ENCODE measurements around the gene SPON1. TPM values are rescaled to one million over a fixed set of nuclear protein-coding genes. Genes with fewer than 3 reads are reported as not detected.
A peak's percentile ranks its signal among the peaks of the same experiment; 100 is the strongest.

SPON1 gene
- total and polyA plus RNA-seq, 2 donors (not counting 1 experiment from before 2014, with no cell fraction given) = 0.30 TPM; not detected in 1

DNA sequence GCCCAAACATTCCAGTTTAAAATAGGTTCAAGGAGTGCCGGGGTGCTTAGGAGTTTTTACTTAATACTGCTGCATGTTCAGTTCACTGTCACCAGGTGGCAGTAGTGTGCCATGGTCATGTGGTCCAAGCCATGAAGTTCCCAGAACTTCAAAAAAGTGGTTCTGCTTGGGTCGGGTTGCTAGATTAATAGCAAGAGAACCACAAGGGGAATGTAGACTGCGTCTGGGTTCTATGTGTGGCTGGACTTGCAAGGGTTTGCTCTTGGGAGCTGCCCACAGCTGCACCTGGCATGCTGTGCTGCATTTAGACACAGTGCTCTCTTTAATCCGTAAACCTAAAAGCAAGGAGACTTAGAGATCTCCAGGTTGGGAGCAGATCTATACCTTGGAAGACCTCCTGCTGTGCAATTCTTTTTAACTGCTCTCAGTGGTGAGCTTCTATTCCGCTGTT is 6.5 kb upstream of the SPON1 start:
- H3K9me3 Mint-ChIP-seq (ENCODE audit: insufficient read depth) = no peaks in the 10 kb centered on the region
- Histone ChIP-seq H3K79me2 (ENCODE audit: control insufficient read depth, insufficient read depth, low read length) (no peaks in the 10 kb centered on the region), H3K27me3 (replicated peaks in 1 of 4; ENCODE audit: control extremely low read depth in 1 of 4, control insufficient read depth in 3 of 4, insufficient read depth in 4 of 4, low read length in 3 of 4) (peaks cover 0 to 33% (median 20%) of the 10 kb centered on the region in 4 experiments), H2AFZ (ENCODE audit: insufficient read depth, low read depth, low read length, poor library complexity, severe bottlenecking) (no peak overlapping the region), H3K4me2 (replicated peaks; ENCODE audit: low read depth, low read length, poor library complexity, severe bottlenecking) (no peak overlapping the region), H4K20me1 (ENCODE audit: control insufficient read depth, insufficient read depth, low read length, poor library complexity, severe bottlenecking) (no peaks in the 10 kb centered on the region), H3K4me1 (ENCODE audit: control insufficient read depth in 2 of 2, insufficient read depth in 2 of 2, low read length in 2 of 2) (no peaks in the 10 kb centered on the region), H3K36me3 (replicated peaks in 1 of 2; ENCODE audit: control extremely low read depth in 1 of 2, control insufficient read depth in 1 of 2, extremely low read depth in 1 of 2, insufficient read depth in 2 of 2, low read length in 1 of 2) (no peaks in the 10 kb centered on the region), H3K9ac (ENCODE audit: low read length) (no peak overlapping the region), H3K4me3 (ENCODE audit: control extremely low read depth in 1 of 5, extremely low read depth in 1 of 5, insufficient read depth in 1 of 5, low read depth in 2 of 5, low read length in 4 of 5) (no peak overlapping the region), H3K9me3 (ENCODE audit: control extremely low read depth in 1 of 3, control insufficient read depth in 2 of 3, insufficient read depth in 1 of 3, low read length in 2 of 3) (no peaks in the 10 kb centered on the region), H3K27ac (ENCODE audit: low read length in 2 of 2) (no peak overlapping the region)
- peaks cover 38% of the 10 kb centered on the region for H3K27me3 Mint-ChIP-seq
- TF ChIP-seq EZH2 (IDR thresholded peaks at IDR 0.05; ENCODE audit: borderline replicate concordance, insufficient read depth, low read depth, low read length, poor library complexity, severe bottlenecking) = no peak
- peak; percentile 91 for TF ChIP-seq CTCF (IDR thresholded peaks at IDR 0.05)
- ATAC-seq (ENCODE audit: low read depth) (peak; percentile 66), DNase-seq (peak; percentile 79)
- ChIA-PET CTCF (interaction anchor here (0.6 to 7.0 kb wide), 13 partner anchors 9 to 499 kb away, joined by 3 to 113 read pairs (median 10); no protein-coding TSS in a partner anchor), POLR2A (interaction anchor here (0.7 kb wide), 1 partner anchor 485 kb away, joined by 3 read pairs; no protein-coding TSS in a partner anchor)
- no peak overlapping the region for H3K4me3 Mint-ChIP-seq
- WGBS (ENCODE audit: insufficient coverage) = 54% methylated on average over 4 of the region's 5 CpGs
- H3K4me1 Mint-ChIP-seq = no peaks in the 10 kb centered on the region
- H3K27ac Mint-ChIP-seq = no peak overlapping the region
- intact Hi-C loops (cut with micrococcal nuclease) = loop anchor here (1.0 to 5.0 kb wide), 4 partner anchors 184 to 501 kb away; no protein-coding TSS in a partner anchor

- Histone ChIP-seq H3K36me3 (replicated peaks in 1 of 2; ENCODE audit: control extremely low read depth in 1 of 2, control insufficient read depth in 1 of 2, extremely low read depth in 1 of 2, insufficient read depth in 2 of 2, low read length in 1 of 2) (no peaks in the 10 kb centered on the region), H3K27me3 (replicated peaks in 1 of 4; ENCODE audit: control extremely low read depth in 1 of 4, control insufficient read depth in 3 of 4, insufficient read depth in 4 of 4, low read length in 3 of 4) (peaks cover 0 to 41% (median 27%) of the 10 kb centered on the region in 4 experiments), H3K79me2 (ENCODE audit: control insufficient read depth, insufficient read depth, low read length) (no peaks in the 10 kb centered on the region), H3K27ac (ENCODE audit: low read length in 2 of 2) (no peak overlapping the region), H2AFZ (ENCODE audit: insufficient read depth, low read depth, low read length, poor library complexity, severe bottlenecking) (no peak overlapping the region), H3K4me1 (ENCODE audit: control insufficient read depth in 2 of 2, insufficient read depth in 2 of 2, low read length in 2 of 2) (no peaks in the 10 kb centered on the region), H4K20me1 (ENCODE audit: control insufficient read depth, insufficient read depth, low read length, poor library complexity, severe bottlenecking) (no peaks in the 10 kb centered on the region), H3K4me3 (ENCODE audit: control extremely low read depth in 1 of 5, extremely low read depth in 1 of 5, insufficient read depth in 1 of 5, low read depth in 2 of 5, low read length in 4 of 5) (no peak overlapping the region), H3K9ac (ENCODE audit: low read length) (no peak overlapping the region), H3K4me2 (replicated peaks; ENCODE audit: low read depth, low read length, poor library complexity, severe bottlenecking) (no peak overlapping the region), H3K9me3 (ENCODE audit: control extremely low read depth in 1 of 3, control insufficient read depth in 2 of 3, insufficient read depth in 1 of 3, low read length in 2 of 3) (no peaks in the 10 kb centered on the region)
- no peak overlapping the region for H3K27ac Mint-ChIP-seq
- ChIA-PET CTCF (interaction anchor here (0.7 to 7.0 kb wide), 14 partner anchors 10 to 740 kb away, joined by 3 to 113 read pairs (median 10); no protein-coding TSS in a partner anchor), POLR2A (no interaction called here)
- H3K4me3 Mint-ChIP-seq = no peak overlapping the region
- ATAC-seq (ENCODE audit: low read depth) (no peak), DNase-seq (no peak)
- peaks cover 43% of the 10 kb centered on the region for H3K27me3 Mint-ChIP-seq
- no peaks in the 10 kb centered on the region for H3K9me3 Mint-ChIP-seq (ENCODE audit: insufficient read depth)
- peaks cover under 1% of the 10 kb centered on the region for H3K4me1 Mint-ChIP-seq
- intact Hi-C loops (cut with micrococcal nuclease) = loop anchor here (1.0 to 5.0 kb wide), 4 partner anchors 185 to 500 kb away; no protein-coding TSS in a partner anchor
- 71% methylated on average over 1 of the region's 1 CpG for WGBS (ENCODE audit: insufficient coverage)
- TF ChIP-seq EZH2 (IDR thresholded peaks at IDR 0.05; ENCODE audit: borderline replicate concordance, insufficient read depth, low read depth, low read length, poor library complexity, severe bottlenecking) (no peak), CTCF (IDR thresholded peaks at IDR 0.05) (no peak)
These were observed 5.5 kb upstream of the SPON1 start for GRCh38 chr11:13956988-13957387.

All from B cell (primary cell).